Keratinocyte (primary cell): ENCODE data around the gene MGAT3.

Experiments used
- CTCF ChIP-seq, 3 experiments: IDR thresholded peaks in 1 of 3; conservative IDR thresholded peaks in 1 of 3; optimal IDR thresholded peaks in 1 of 3; 2 replicates in 2 of 3; 3 replicates in 1 of 3; pipeline versions ENCODE3 to v1.5.1; 2011; ENCODE audit warnings: low read length in 3 of 3, mild to moderate bottlenecking in 3 of 3, moderate library complexity in 2 of 3, control low read depth in 1 of 3, inconsistent platforms in 1 of 3; ENCODE audit not compliant: insufficient read depth in 2 of 3; ENCODE audit errors: extremely low read depth in 1 of 3
- EZH2 ChIP-seq: IDR thresholded peaks from one replicate; pipeline ENCODE4 v1.6.1; 2012; ENCODE audit warnings: inconsistent platforms, mild to moderate bottlenecking, low read length, moderate library complexity

GRCh38 chr22:39453765-39454378, 2.9 kb upstream of the MGAT3 start:
- TF ChIP-seq EZH2 (no peak), CTCF (optimal IDR thresholded peaks at IDR 0.05 in 1 of 3, IDR thresholded peaks at IDR 0.05 in 1 of 3, conservative IDR thresholded peaks at IDR 0.05 in 1 of 3; ENCODE audit: extremely low read depth in 1 of 3, insufficient read depth in 2 of 3, low read length in 3 of 3) (no peak)
